PC-3 (cell line): Measurements from ENCODE around the gene ENTR1. TPM values are rescaled to one million over a fixed set of nuclear protein-coding genes. Genes with fewer than 3 reads are reported as not detected.
A peak's percentile ranks its signal among the peaks of the same experiment; 100 is the strongest.

ENCODE experiments used
- ATAC-seq: fragments of 200-7000 bp; cut with Tn5 transposase; 2 replicates; pipeline ENCODE4 v1.9.1; 2020; ENCODE audit warnings: mild to moderate bottlenecking, moderate library complexity
- BruUV-seq: library from RNA; stranded (reverse); fragments of 400-500 nt; replicated peaks from 2 replicates; lab custom pipeline; 2021; lab: Mats Ljungman, UMichigan
- CTCF ChIA-PET: fragments of 300-600 bp; sonication (Branson Sonifier 250); formaldehyde crosslinking; loops from one replicate; lab custom pipeline; 2022; ENCODE audit warnings: antibody characterized with exemption; lab: Charles Lee
- POLR2A ChIA-PET: fragments of 300-600 bp; sonication (Branson Sonifier 250); formaldehyde crosslinking; loops from one replicate; lab custom pipeline; 2022; ENCODE audit warnings: antibody characterized with exemption; ENCODE audit not compliant: unreplicated experiment; lab: Charles Lee
- DNase-seq: peaks from one replicate; pipeline ENCODE4 v3.0.0-alpha.2; 2015
- H2AFZ ChIP-seq: fragments of 300-600 bp; sonication (generic); 2 replicates; pipeline ENCODE4 v1.6.0; 2016; ENCODE audit warnings: antibody characterized with exemption, low read length
- H3F3A ChIP-seq: fragments of 300-600 bp; sonication (generic); one replicate; pipeline ENCODE4 v1.6.0; 2017; ENCODE audit warnings: antibody characterized with exemption, low read length, control low read depth, mild to moderate bottlenecking; ENCODE audit not compliant: unreplicated experiment
- H3K27ac ChIP-seq: fragments of 300-600 bp; sonication (generic); 2 replicates; pipeline ENCODE4 v1.5.1; 2016; ENCODE audit warnings: mild to moderate bottlenecking, low read length
- H3K27me3 ChIP-seq: fragments of 300-600 bp; sonication (generic); 2 replicates; pipeline ENCODE4 v1.6.1; 2016; ENCODE audit warnings: low read length, mixed read lengths
- H3K36me3 ChIP-seq: fragments of 300-600 bp; sonication (generic); 2 replicates; pipeline ENCODE4 v1.6.1; 2016; ENCODE audit warnings: low read depth, mixed run types, low read length, mixed read lengths
- H3K4me1 ChIP-seq: fragments of 300-600 bp; sonication (generic); 2 replicates; pipeline ENCODE4 v1.5.1; 2016; ENCODE audit warnings: low read length; ENCODE audit not compliant: insufficient read depth
- H3K4me2 ChIP-seq: fragments of 300-600 bp; sonication (generic); 2 replicates; pipeline ENCODE4 v1.6.0; 2016; ENCODE audit warnings: low read length
- H3K4me3 ChIP-seq: fragments of 300-600 bp; sonication (generic); 2 replicates; pipeline ENCODE4 v1.5.1; 2016; ENCODE audit warnings: mild to moderate bottlenecking, low read length, mixed read lengths
- H3K79me2 ChIP-seq: fragments of 300-600 bp; sonication (generic); 2 replicates; pipeline ENCODE4 v1.6.1; 2017; ENCODE audit warnings: low read length, mixed read lengths
- H3K9ac ChIP-seq: fragments of 300-600 bp; sonication (generic); 2 replicates; pipeline ENCODE4 v1.6.0; 2016; ENCODE audit warnings: mild to moderate bottlenecking, low read length
- H3K9me2 ChIP-seq: fragments of 300-600 bp; sonication (generic); replicated peaks from 2 replicates; pipeline ENCODE4 v1.6.1; 2016; ENCODE audit warnings: mixed run types, low read length, mixed read lengths
- H3K9me3 ChIP-seq: fragments of 300-600 bp; sonication (generic); 2 replicates; pipeline ENCODE4 v1.6.1; 2016; ENCODE audit warnings: low read length, mixed read lengths
- H4K20me1 ChIP-seq: fragments of 300-600 bp; sonication (generic); 2 replicates; pipeline ENCODE4 v1.6.1; 2016; ENCODE audit warnings: low read length, mixed read lengths
- CTCF ChIP-seq: fragments of 300-600 bp; sonication (generic); conservative IDR thresholded peaks from 2 replicates; pipeline ENCODE4 v1.5.1; 2017; ENCODE audit warnings: antibody characterized with exemption, low read depth, mild to moderate bottlenecking, low read length
- EZH2 ChIP-seq: fragments of 300-600 bp; sonication (generic); IDR thresholded peaks from one replicate; pipeline ENCODE4 v1.6.1; 2017; ENCODE audit warnings: antibody characterized with exemption, mild to moderate bottlenecking, low read length; ENCODE audit not compliant: unreplicated experiment
- EZH2phosphoT487 ChIP-seq: fragments of 300-600 bp; sonication (generic); IDR thresholded peaks from 2 replicates; pipeline ENCODE4 v1.6.1; 2018; ENCODE audit warnings: mild to moderate bottlenecking, antibody characterized with exemption, low read length, borderline replicate concordance
- intact Hi-C: fragments of 100-400 bp; cut with micrococcal nuclease; formaldehyde crosslinking; loops from 2 replicates; pipeline ENCODE4 v1.9.0; 2023
- total RNA-seq: library from RNA; depleted of rRNA; stranded (reverse); fragments of >200 nt; gene quantifications from 2 replicates; pipeline ENCODE4 v1.2.3, GENCODE V29; 2014

The ENTR1 gene
- total RNA-seq, 1 experiment from 2014 or later = 32.3 TPM

- Histone ChIP-seq H3K9me2 (no peaks in the 10 kb centered on the region), H3K9me3 (no peaks in the 10 kb centered on the region), H3K4me3 (no peak overlapping the region), H3K9ac (no peak overlapping the region), H2AFZ (no peak overlapping the region), H3K4me1 (no peaks in the 10 kb centered on the region), H3K36me3 (no peaks in the 10 kb centered on the region), H3K4me2 (no peak overlapping the region), H3K27ac (no peak overlapping the region), H4K20me1 (no peaks in the 10 kb centered on the region), H3K27me3 (no peaks in the 10 kb centered on the region), H3F3A (no peaks in the 10 kb centered on the region), H3K79me2 (no peaks in the 10 kb centered on the region)
- no TSS peak for BruUV-seq
- ChIA-PET POLR2A (no interaction called here), CTCF (interaction anchor here (0.6 kb wide), 1 partner anchor 232 kb away, joined by 7 read pairs; no protein-coding TSS in a partner anchor)
- no peak for TF ChIP-seq EZH2
- intact Hi-C loops = no loop called here
- no peak for DNase-seq
- no peak for ATAC-seq
Measured at GRCh38 chr9:136424750-136425362, 14.4 kb upstream of the ENTR1 start.

- Histone ChIP-seq H3K9me2 (no peaks in the 10 kb centered on the region), H3K4me2 (no peak overlapping the region), H3K27ac (no peak overlapping the region), H3K9ac (no peak overlapping the region), H3K9me3 (no peaks in the 10 kb centered on the region), H3K4me1 (no peaks in the 10 kb centered on the region), H4K20me1 (no peaks in the 10 kb centered on the region), H3K27me3 (no peaks in the 10 kb centered on the region), H3F3A (no peaks in the 10 kb centered on the region), H3K79me2 (no peaks in the 10 kb centered on the region), H2AFZ (no peak overlapping the region), H3K4me3 (no peak overlapping the region), H3K36me3 (no peaks in the 10 kb centered on the region; the same call in 1 of the 2 replicates)
- no peak for ATAC-seq
- no peak for DNase-seq
- intact Hi-C loops = no loop called here
- TSS peak; percentile 55 for BruUV-seq
- ChIA-PET CTCF (no interaction called here), POLR2A (no interaction called here)
- TF ChIP-seq EZH2 (no peak), EZH2phosphoT487 (no peak), CTCF (no peak)
Measured at GRCh38 chr9:136423432-136424146, 13.2 kb upstream of the ENTR1 start.

- ChIA-PET POLR2A (no interaction called here), CTCF (no interaction called here)
- no peaks in the 10 kb centered on the region for H3K4me1 ChIP-seq
- H3K9me2 ChIP-seq = no peaks in the 10 kb centered on the region
- no peak for TF ChIP-seq CTCF
- no peak for TF ChIP-seq EZH2phosphoT487
- TF ChIP-seq EZH2 = no peak
- H3K9ac ChIP-seq = no peak overlapping the region
- H3K4me2 ChIP-seq = no peak overlapping the region
- DNase-seq (no peak), ATAC-seq (no peak)
- no peaks in the 10 kb centered on the region for H3F3A ChIP-seq
- H3K27ac ChIP-seq = no peak overlapping the region
- no peaks in the 10 kb centered on the region for H4K20me1 ChIP-seq
- no peaks in the 10 kb centered on the region; the same call in 1 of the 2 replicates for H3K36me3 ChIP-seq
- H3K79me2 ChIP-seq = no peaks in the 10 kb centered on the region
- BruUV-seq = no TSS peak
- no peaks in the 10 kb centered on the region for H3K9me3 ChIP-seq
- H2AFZ ChIP-seq = no peak overlapping the region
- H3K27me3 ChIP-seq = no peaks in the 10 kb centered on the region
- no peak overlapping the region for H3K4me3 ChIP-seq
- intact Hi-C loops = no loop called here
Measured at GRCh38 chr9:136422876-136423275, 12.5 kb upstream of the ENTR1 start.
